Esophagus muscularis mucosa (tissue), 3 donors: ENCODE measurements around the gene SPTBN4.

Experiments used
- CTCF ChIP-seq, 3 experiments: fragments of 200-600 bp in 2 of 3; fragments of 450-650 bp in 1 of 3; sonication (generic) in 2 of 3; IDR thresholded peaks; one replicate each; pipeline ENCODE4 v1.5.1; 2017 to 2019; ENCODE audit warnings: antibody characterized with exemption in 3 of 3, mild to moderate bottlenecking in 2 of 3, moderate library complexity in 1 of 3
- POLR2A ChIP-seq: fragments of 450-650 bp; IDR thresholded peaks from one replicate; pipeline ENCODE4 v1.6.1; 2017; ENCODE audit warnings: antibody characterized with exemption, moderate library complexity, mild to moderate bottlenecking, low read depth

- TF ChIP-seq CTCF (IDR thresholded peaks at IDR 0.05), result no peak
- peak; percentile 98 for TF ChIP-seq POLR2A
These were observed 22.6 kb upstream of the SPTBN4 start, which contains the start of gene SERTAD3 for GRCh38 chr19:40444000-40444824.
